HepG2 (cell line): ENCODE results near the gene ADAMTS13. TPM values are rescaled to one million over a fixed set of nuclear protein-coding genes. Genes with fewer than 3 reads are reported as not detected.
A peak's percentile ranks its signal among the peaks of the same experiment; 100 is the strongest.

Experiments
- CTCF ChIP-seq: sonication (generic); formaldehyde crosslinking; IDR thresholded peaks from 2 replicates; pipeline ENCODE4 v1.5.0; 2020; ENCODE audit warnings: mild to moderate bottlenecking, missing genetic modification reagents, moderate library complexity
- ERF ChIP-seq: IDR thresholded peaks from 2 replicates; pipeline ENCODE4 v1.6.1; 2018; ENCODE audit warnings: missing biosample characterization, missing genetic modification reagents
- HIVEP1 ChIP-seq: sonication (generic); formaldehyde crosslinking; IDR thresholded peaks from 2 replicates; pipeline ENCODE4 v1.4.0; 2020; ENCODE audit warnings: mild to moderate bottlenecking, missing genetic modification reagents
- LBX2 ChIP-seq: sonication (generic); formaldehyde crosslinking; IDR thresholded peaks from 2 replicates; pipeline ENCODE4 v1.5.0; 2020; ENCODE audit warnings: missing genetic modification reagents, mild to moderate bottlenecking, borderline replicate concordance
- MXI1 ChIP-seq: IDR thresholded peaks from 3 replicates; pipeline ENCODE4 v1.6.1; 2012; ENCODE audit warnings: low read depth, low read length, inconsistent platforms, borderline replicate concordance
- NR1H2 ChIP-seq: sonication (generic); formaldehyde crosslinking; IDR thresholded peaks from 2 replicates; pipeline ENCODE4 v1.8.1; 2022; ENCODE audit warnings: low read depth, missing genetic modification reagents, borderline replicate concordance
- SNAPC2 ChIP-seq: sonication (generic); formaldehyde crosslinking; IDR thresholded peaks from 2 replicates; pipeline ENCODE4 v1.8.1; 2022; ENCODE audit warnings: mild to moderate bottlenecking, missing genetic modification reagents
- TOE1 ChIP-seq: sonication (generic); formaldehyde crosslinking; IDR thresholded peaks from 2 replicates; pipeline ENCODE4 v1.4.0; 2020; ENCODE audit warnings: mild to moderate bottlenecking, missing genetic modification reagents
- ZNF18 ChIP-seq: sonication (generic); formaldehyde crosslinking; IDR thresholded peaks from 2 replicates; pipeline ENCODE4 v1.8.0; 2022; ENCODE audit warnings: mild to moderate bottlenecking, missing genetic modification reagents; ENCODE audit not compliant: insufficient replicate concordance
- ZNF350 ChIP-seq: sonication (generic); formaldehyde crosslinking; IDR thresholded peaks from 2 replicates; pipeline ENCODE4 v1.4.0; 2020; ENCODE audit warnings: mild to moderate bottlenecking, low read depth, missing genetic modification reagents, borderline replicate concordance
- polyA plus RNA-seq, 8 experiments: library from polyadenylated mRNA; depleted of rRNA in 3 of 8; stranded (reverse) in 7 of 8; unstranded in 1 of 8; fragments of >200 nt; fragmentation: Illumina TruSeq in 4 of 8; extraction: Trizol in 4 of 8; gene quantifications; 2 replicates each; pipeline versions ENCODE4 v1.2.1 to v1.2.3, GENCODE V29; 2011 to 2016; ENCODE audit warnings: low read depth in 4 of 8, missing spikeins in 1 of 8, mixed read lengths in 1 of 8; ENCODE audit not compliant: insufficient read depth in 1 of 8
- total RNA-seq, 5 experiments: library from RNA; depleted of rRNA; stranded (reverse); fragments of >200 nt; fragmentation: Illumina TruSeq; extraction: Trizol; gene quantifications; 2 replicates each; pipeline ENCODE4 v1.2.3, GENCODE V29; 2016; ENCODE audit warnings: low read depth in 1 of 5
- TF ChIP-seq, protein P1 (sequence below): sonication (generic); formaldehyde crosslinking; IDR thresholded peaks from 2 replicates; pipeline ENCODE4 v1.8.1; 2022; ENCODE audit warnings: low read depth, mild to moderate bottlenecking, missing genetic modification reagents
- TF ChIP-seq, protein P2 (sequence below): sonication (generic); formaldehyde crosslinking; conservative IDR thresholded peaks from 2 replicates; pipeline ENCODE4 v1.8.0; 2022; ENCODE audit warnings: missing genetic modification reagents
- TF ChIP-seq, protein P3 (sequence below): sonication (generic); formaldehyde crosslinking; IDR thresholded peaks from 2 replicates; pipeline ENCODE4 v1.8.0; 2022; ENCODE audit warnings: low read depth, missing genetic modification reagents
- TF ChIP-seq, protein P4 (sequence below): sonication (generic); formaldehyde crosslinking; IDR thresholded peaks from 2 replicates; pipeline ENCODE4 v1.5.0; 2020; ENCODE audit warnings: missing genetic modification reagents

The ADAMTS13 gene
- total and polyA plus RNA-seq, 2 of the 13 experiments (the other 11 are each of a cell fraction or from before 2014, with no cell fraction given) = 0.91 to 4.5 TPM

GRCh38 chr9:133417541-133418461, 4.4 kb upstream of the ADAMTS13 start, which contains the start of gene REXO4 (continued):
- peak; percentile 44 for TF ChIP-seq CTCF
- TF ChIP-seq ERF (CRISPR knock-in tag) = peak; percentile 77
- peak; percentile 93 for TF ChIP-seq HIVEP1 (CRISPR knock-in tag)
- TF ChIP-seq NR1H2 (CRISPR knock-in tag) = peak; percentile 97
- TF ChIP-seq MXI1 = peak; percentile 88; the same call in 2 of the 3 replicates
- 0 out of 2 replicates have a peak, but pooled peaks have one; percentile 15 for TF ChIP-seq LBX2 (CRISPR knock-in tag)
- peak; percentile 98 for TF ChIP-seq ZNF350 (CRISPR knock-in tag)
- TF ChIP-seq, protein P1, sequence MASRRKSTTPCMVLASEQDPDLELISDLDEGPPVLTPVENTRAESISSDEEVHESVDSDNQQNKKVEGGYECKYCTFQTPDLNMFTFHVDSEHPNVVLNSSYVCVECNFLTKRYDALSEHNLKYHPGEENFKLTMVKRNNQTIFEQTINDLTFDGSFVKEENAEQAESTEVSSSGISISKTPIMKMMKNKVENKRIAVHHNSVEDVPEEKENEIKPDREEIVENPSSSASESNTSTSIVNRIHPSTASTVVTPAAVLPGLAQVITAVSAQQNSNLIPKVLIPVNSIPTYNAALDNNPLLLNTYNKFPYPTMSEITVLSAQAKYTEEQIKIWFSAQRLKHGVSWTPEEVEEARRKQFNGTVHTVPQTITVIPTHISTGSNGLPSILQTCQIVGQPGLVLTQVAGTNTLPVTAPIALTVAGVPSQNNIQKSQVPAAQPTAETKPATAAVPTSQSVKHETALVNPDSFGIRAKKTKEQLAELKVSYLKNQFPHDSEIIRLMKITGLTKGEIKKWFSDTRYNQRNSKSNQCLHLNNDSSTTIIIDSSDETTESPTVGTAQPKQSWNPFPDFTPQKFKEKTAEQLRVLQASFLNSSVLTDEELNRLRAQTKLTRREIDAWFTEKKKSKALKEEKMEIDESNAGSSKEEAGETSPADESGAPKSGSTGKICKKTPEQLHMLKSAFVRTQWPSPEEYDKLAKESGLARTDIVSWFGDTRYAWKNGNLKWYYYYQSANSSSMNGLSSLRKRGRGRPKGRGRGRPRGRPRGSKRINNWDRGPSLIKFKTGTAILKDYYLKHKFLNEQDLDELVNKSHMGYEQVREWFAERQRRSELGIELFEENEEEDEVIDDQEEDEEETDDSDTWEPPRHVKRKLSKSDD (CRISPR knock-in tag) = no peak
- TF ChIP-seq, protein P2, sequence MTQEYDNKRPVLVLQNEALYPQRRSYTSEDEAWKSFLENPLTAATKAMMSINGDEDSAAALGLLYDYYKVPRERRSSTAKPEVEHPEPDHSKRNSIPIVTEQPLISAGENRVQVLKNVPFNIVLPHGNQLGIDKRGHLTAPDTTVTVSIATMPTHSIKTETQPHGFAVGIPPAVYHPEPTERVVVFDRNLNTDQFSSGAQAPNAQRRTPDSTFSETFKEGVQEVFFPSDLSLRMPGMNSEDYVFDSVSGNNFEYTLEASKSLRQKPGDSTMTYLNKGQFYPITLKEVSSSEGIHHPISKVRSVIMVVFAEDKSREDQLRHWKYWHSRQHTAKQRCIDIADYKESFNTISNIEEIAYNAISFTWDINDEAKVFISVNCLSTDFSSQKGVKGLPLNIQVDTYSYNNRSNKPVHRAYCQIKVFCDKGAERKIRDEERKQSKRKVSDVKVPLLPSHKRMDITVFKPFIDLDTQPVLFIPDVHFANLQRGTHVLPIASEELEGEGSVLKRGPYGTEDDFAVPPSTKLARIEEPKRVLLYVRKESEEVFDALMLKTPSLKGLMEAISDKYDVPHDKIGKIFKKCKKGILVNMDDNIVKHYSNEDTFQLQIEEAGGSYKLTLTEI = no peak
- TF ChIP-seq SNAPC2 (CRISPR knock-in tag) = 0 out of 2 replicates have a peak, but pooled peaks have one; percentile 15
- TF ChIP-seq ZNF18 (CRISPR knock-in tag) = no peak
- TF ChIP-seq, protein P3, sequence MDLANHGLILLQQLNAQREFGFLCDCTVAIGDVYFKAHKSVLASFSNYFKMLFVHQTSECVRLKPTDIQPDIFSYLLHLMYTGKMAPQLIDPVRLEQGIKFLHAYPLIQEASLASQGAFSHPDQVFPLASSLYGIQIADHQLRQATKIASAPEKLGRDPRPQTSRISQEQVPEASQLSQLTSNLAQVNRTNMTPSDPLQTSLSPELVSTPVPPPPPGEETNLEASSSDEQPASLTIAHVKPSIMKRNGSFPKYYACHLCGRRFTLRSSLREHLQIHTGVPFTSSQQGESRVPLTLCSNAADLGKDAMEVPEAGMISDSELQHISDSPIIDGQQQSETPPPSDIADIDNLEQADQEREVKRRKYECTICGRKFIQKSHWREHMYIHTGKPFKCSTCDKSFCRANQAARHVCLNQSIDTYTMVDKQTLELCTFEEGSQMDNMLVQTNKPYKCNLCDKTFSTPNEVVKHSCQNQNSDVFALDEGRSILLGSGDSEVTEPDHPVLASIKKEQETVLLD (CRISPR knock-in tag) = peak; percentile 98
- TF ChIP-seq, protein P4, sequence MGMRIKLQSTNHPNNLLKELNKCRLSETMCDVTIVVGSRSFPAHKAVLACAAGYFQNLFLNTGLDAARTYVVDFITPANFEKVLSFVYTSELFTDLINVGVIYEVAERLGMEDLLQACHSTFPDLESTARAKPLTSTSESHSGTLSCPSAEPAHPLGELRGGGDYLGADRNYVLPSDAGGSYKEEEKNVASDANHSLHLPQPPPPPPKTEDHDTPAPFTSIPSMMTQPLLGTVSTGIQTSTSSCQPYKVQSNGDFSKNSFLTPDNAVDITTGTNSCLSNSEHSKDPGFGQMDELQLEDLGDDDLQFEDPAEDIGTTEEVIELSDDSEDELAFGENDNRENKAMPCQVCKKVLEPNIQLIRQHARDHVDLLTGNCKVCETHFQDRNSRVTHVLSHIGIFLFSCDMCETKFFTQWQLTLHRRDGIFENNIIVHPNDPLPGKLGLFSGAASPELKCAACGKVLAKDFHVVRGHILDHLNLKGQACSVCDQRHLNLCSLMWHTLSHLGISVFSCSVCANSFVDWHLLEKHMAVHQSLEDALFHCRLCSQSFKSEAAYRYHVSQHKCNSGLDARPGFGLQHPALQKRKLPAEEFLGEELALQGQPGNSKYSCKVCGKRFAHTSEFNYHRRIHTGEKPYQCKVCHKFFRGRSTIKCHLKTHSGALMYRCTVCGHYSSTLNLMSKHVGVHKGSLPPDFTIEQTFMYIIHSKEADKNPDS (CRISPR knock-in tag) = 0 out of 2 replicates have a peak, but pooled peaks have one; percentile 31
- 0 out of 2 replicates have a peak, but pooled peaks have one; percentile 71 for TF ChIP-seq TOE1 (CRISPR knock-in tag)
